ENCODE results near the gene PTPN6. TPM values are rescaled to one million over a fixed set of nuclear protein-coding genes. Genes with fewer than 3 reads are reported as not detected.

Gene PTPN6
- total and polyA plus RNA-seq, 2 of the 13 experiments (the other 11 are each of a cell fraction or from before 2014, with no cell fraction given) = 10.5 to 10.6 TPM

DNA sequence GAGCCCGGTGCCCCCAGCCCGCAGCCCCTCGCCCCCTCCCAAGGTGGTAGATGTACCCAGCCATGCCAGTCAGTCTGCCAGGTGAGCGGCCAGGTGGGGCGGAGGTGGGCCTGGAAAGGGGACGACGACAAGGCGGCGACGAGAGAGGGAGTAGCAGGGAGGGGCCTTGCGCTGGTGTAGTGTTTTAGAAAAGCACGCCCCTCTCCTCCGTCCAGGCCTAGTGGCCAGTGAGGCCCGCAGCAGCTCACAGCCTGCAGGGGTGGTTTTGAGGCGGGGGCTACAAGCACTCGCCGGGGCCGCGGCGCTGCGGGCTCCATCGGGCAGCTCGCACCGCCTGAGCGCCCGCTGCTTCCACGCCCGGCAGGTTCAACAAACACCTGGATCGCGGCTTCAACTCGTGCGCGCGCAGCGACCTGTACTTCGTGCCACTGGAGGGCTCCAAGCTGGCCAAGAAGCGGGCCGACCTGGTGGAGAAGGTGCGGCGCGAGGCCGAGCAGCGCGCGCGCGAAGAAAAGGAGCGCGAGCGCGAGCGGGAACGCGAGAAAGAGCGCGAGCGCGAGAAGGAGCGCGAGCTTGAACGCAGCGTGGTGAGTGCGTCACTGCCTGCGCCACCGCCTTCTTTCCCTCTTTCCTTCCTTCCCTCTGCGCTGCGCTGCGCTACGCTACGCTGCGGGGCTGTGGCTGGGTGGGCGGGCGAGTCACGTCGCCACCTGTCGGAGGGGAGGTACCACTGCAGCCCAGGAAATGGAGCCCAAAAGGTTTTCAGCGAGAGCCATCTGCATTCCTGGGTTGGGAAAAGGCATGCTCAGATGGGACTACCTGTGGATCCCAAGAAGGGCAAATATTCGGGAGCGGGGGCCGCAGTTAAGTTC, 13.4 kb upstream of the PTPN6 start (continued):
- TF ChIP-seq, protein P1, sequence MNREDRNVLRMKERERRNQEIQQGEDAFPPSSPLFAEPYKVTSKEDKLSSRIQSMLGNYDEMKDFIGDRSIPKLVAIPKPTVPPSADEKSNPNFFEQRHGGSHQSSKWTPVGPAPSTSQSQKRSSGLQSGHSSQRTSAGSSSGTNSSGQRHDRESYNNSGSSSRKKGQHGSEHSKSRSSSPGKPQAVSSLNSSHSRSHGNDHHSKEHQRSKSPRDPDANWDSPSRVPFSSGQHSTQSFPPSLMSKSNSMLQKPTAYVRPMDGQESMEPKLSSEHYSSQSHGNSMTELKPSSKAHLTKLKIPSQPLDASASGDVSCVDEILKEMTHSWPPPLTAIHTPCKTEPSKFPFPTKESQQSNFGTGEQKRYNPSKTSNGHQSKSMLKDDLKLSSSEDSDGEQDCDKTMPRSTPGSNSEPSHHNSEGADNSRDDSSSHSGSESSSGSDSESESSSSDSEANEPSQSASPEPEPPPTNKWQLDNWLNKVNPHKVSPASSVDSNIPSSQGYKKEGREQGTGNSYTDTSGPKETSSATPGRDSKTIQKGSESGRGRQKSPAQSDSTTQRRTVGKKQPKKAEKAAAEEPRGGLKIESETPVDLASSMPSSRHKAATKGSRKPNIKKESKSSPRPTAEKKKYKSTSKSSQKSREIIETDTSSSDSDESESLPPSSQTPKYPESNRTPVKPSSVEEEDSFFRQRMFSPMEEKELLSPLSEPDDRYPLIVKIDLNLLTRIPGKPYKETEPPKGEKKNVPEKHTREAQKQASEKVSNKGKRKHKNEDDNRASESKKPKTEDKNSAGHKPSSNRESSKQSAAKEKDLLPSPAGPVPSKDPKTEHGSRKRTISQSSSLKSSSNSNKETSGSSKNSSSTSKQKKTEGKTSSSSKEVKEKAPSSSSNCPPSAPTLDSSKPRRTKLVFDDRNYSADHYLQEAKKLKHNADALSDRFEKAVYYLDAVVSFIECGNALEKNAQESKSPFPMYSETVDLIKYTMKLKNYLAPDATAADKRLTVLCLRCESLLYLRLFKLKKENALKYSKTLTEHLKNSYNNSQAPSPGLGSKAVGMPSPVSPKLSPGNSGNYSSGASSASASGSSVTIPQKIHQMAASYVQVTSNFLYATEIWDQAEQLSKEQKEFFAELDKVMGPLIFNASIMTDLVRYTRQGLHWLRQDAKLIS (CRISPR knock-in tag; IDR thresholded peaks at IDR 0.05) = 0 out of 2 replicates have a peak, but pooled peaks have one; percentile 84
- TF ChIP-seq, protein P2, sequence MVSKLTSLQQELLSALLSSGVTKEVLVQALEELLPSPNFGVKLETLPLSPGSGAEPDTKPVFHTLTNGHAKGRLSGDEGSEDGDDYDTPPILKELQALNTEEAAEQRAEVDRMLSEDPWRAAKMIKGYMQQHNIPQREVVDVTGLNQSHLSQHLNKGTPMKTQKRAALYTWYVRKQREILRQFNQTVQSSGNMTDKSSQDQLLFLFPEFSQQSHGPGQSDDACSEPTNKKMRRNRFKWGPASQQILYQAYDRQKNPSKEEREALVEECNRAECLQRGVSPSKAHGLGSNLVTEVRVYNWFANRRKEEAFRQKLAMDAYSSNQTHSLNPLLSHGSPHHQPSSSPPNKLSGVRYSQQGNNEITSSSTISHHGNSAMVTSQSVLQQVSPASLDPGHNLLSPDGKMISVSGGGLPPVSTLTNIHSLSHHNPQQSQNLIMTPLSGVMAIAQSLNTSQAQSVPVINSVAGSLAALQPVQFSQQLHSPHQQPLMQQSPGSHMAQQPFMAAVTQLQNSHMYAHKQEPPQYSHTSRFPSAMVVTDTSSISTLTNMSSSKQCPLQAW (CRISPR knock-in tag; IDR thresholded peaks at IDR 0.05) = peak; percentile 94
- TF ChIP-seq ZNF546 (CRISPR knock-in tag; conservative IDR thresholded peaks at IDR 0.05) = no peak; the same call in 1 of the 2 replicates
- no peak for TF ChIP-seq HNF4A (CRISPR knock-in tag; IDR thresholded peaks at IDR 0.05)
- peak; percentile 72; the same call in 1 of the 2 replicates for TF ChIP-seq TP53 (CRISPR knock-in tag; conservative IDR thresholded peaks at IDR 0.05)
- TF ChIP-seq EHMT2 (IDR thresholded peaks at IDR 0.05; ENCODE audit: borderline replicate concordance, low read depth, low read length) = no peak
- TF ChIP-seq KAT8 (CRISPR knock-in tag; IDR thresholded peaks at IDR 0.05) = peak; percentile 97
- TF ChIP-seq TAF1 (CRISPR knock-in tag; IDR thresholded peaks at IDR 0.05) = peak; percentile 86
- TF ChIP-seq, protein P3, sequence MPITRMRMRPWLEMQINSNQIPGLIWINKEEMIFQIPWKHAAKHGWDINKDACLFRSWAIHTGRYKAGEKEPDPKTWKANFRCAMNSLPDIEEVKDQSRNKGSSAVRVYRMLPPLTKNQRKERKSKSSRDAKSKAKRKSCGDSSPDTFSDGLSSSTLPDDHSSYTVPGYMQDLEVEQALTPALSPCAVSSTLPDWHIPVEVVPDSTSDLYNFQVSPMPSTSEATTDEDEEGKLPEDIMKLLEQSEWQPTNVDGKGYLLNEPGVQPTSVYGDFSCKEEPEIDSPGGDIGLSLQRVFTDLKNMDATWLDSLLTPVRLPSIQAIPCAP (CRISPR knock-in tag; IDR thresholded peaks at IDR 0.05; ENCODE audit: low read depth) = no peak
- TF ChIP-seq, protein P4, sequence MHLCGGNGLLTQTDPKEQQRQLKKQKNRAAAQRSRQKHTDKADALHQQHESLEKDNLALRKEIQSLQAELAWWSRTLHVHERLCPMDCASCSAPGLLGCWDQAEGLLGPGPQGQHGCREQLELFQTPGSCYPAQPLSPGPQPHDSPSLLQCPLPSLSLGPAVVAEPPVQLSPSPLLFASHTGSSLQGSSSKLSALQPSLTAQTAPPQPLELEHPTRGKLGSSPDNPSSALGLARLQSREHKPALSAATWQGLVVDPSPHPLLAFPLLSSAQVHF (CRISPR knock-in tag; IDR thresholded peaks at IDR 0.05) = peak; percentile 32; the same call in 1 of the 2 replicates
- TF ChIP-seq ZNF234 (CRISPR knock-in tag; conservative IDR thresholded peaks at IDR 0.05) = no peak
- no peak for TF ChIP-seq MTA3 (CRISPR knock-in tag; IDR thresholded peaks at IDR 0.05)
- no peak for TF ChIP-seq ELF4 (CRISPR knock-in tag; IDR thresholded peaks at IDR 0.05; ENCODE audit: borderline replicate concordance)
- no peak for TF ChIP-seq ZNF101 (CRISPR knock-in tag; IDR thresholded peaks at IDR 0.05; ENCODE audit: borderline replicate concordance, low read depth)
- TF ChIP-seq HMG20B (CRISPR knock-in tag; conservative IDR thresholded peaks at IDR 0.05) = peak; percentile 51; the same call in 1 of the 2 replicates
- TF ChIP-seq, protein P5, sequence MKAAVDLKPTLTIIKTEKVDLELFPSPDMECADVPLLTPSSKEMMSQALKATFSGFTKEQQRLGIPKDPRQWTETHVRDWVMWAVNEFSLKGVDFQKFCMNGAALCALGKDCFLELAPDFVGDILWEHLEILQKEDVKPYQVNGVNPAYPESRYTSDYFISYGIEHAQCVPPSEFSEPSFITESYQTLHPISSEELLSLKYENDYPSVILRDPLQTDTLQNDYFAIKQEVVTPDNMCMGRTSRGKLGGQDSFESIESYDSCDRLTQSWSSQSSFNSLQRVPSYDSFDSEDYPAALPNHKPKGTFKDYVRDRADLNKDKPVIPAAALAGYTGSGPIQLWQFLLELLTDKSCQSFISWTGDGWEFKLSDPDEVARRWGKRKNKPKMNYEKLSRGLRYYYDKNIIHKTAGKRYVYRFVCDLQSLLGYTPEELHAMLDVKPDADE (CRISPR knock-in tag; IDR thresholded peaks at IDR 0.05) = no peak
- no peak for TF ChIP-seq ZNF552 (CRISPR knock-in tag; IDR thresholded peaks at IDR 0.05; ENCODE audit: borderline replicate concordance)
- peak; percentile 99 for TF ChIP-seq AGO1 (IDR thresholded peaks at IDR 0.05; ENCODE audit: low read depth, low read length, poor library complexity, severe bottlenecking)
- peak; percentile 78 for TF ChIP-seq DR1 (CRISPR knock-in tag; IDR thresholded peaks at IDR 0.05)
- no peak for TF ChIP-seq PRPF4 (IDR thresholded peaks at IDR 0.05; ENCODE audit: low read depth, low read length, poor library complexity, severe bottlenecking)
- peak; percentile 89 for TF ChIP-seq MYC (CRISPR knock-in tag; IDR thresholded peaks at IDR 0.05; ENCODE audit: borderline replicate concordance)
